OCI-LY1 (cell line): ENCODE results near the gene IFNB1.

ENCODE experiments used
- H2AFZ ChIP-seq: fragments of 200-600 bp; sonication (generic), shearing (Covaris generic); 2 replicates; pipeline ENCODE4 v1.6.0; 2014; ENCODE audit warnings: antibody characterized with exemption, mild to moderate bottlenecking, low read length
- H3F3A ChIP-seq: fragments of 200-600 bp; sonication (generic), shearing (Covaris generic); 2 replicates; pipeline ENCODE4 v1.6.0; 2014; ENCODE audit warnings: mild to moderate bottlenecking, antibody characterized with exemption, low read length, moderate library complexity; ENCODE audit not compliant: insufficient read depth
- H3K27ac ChIP-seq: fragments of 200-600 bp; sonication (generic); 2 replicates; pipeline ENCODE4 v1.5.1; 2014; ENCODE audit warnings: low read length, mixed run types, mild to moderate bottlenecking, low read depth; ENCODE audit not compliant: poor library complexity, severe bottlenecking
- H3K27me3 ChIP-seq: fragments of 200-600 bp; sonication (generic); 2 replicates; pipeline ENCODE4 v1.6.0; 2014; ENCODE audit warnings: antibody characterized with exemption, mild to moderate bottlenecking, low read length, moderate library complexity; ENCODE audit not compliant: insufficient read depth
- H3K36me3 ChIP-seq: fragments of 200-600 bp; sonication (generic); 2 replicates; pipeline ENCODE4 v1.6.1; 2014; ENCODE audit warnings: mild to moderate bottlenecking, antibody characterized with exemption, low read length, moderate library complexity, mixed read lengths; ENCODE audit not compliant: insufficient read depth
- H3K4me1 ChIP-seq: fragments of 200-600 bp; sonication (generic); 2 replicates; pipeline ENCODE4 v1.5.1; 2014; ENCODE audit warnings: mild to moderate bottlenecking, low read length, moderate library complexity; ENCODE audit not compliant: insufficient read depth, severe bottlenecking
- H3K4me2 ChIP-seq: fragments of 200-600 bp; sonication (generic), shearing (Covaris generic); 2 replicates; pipeline ENCODE4 v1.6.1; 2014; ENCODE audit warnings: low read length
- H3K4me3 ChIP-seq: fragments of 200-600 bp; sonication (generic); 2 replicates; pipeline ENCODE4 v1.5.1; 2014; ENCODE audit warnings: low read length, low read depth, mild to moderate bottlenecking, mixed read lengths; ENCODE audit not compliant: poor library complexity, severe bottlenecking
- H3K79me2 ChIP-seq: fragments of 200-600 bp; shearing (Covaris generic); 2 replicates; pipeline ENCODE4 v1.6.1; 2016; ENCODE audit warnings: mixed run types, low read length, mixed read lengths; ENCODE audit not compliant: insufficient read depth
- H3K9ac ChIP-seq: fragments of 200-600 bp; sonication (generic), shearing (Covaris generic); 2 replicates; pipeline ENCODE4 v1.6.1; 2014; ENCODE audit warnings: mild to moderate bottlenecking, low read length, mixed read lengths
- H3K9me2 ChIP-seq: fragments of 200-600 bp; sonication (generic), shearing (Covaris generic); 2 replicates; pipeline ENCODE4 v1.6.1; 2014; ENCODE audit warnings: low read depth, mild to moderate bottlenecking, low read length, mixed read lengths
- H3K9me3 ChIP-seq: fragments of 200-600 bp; shearing (Covaris generic); 2 replicates; pipeline ENCODE4 v1.6.1; 2014; ENCODE audit warnings: low read length, mixed read lengths
- H4K20me1 ChIP-seq: fragments of 200-600 bp; sonication (generic), shearing (Covaris generic); 2 replicates; pipeline ENCODE4 v1.6.0; 2016; ENCODE audit warnings: mild to moderate bottlenecking, low read length; ENCODE audit not compliant: insufficient read depth
- CTCF ChIP-seq: fragments of 200-600 bp; sonication (generic), shearing (Covaris generic); IDR thresholded peaks from 2 replicates; pipeline ENCODE4 v1.5.1; 2017; ENCODE audit warnings: mild to moderate bottlenecking, antibody characterized with exemption, low read length, moderate library complexity, mixed read lengths
- EZH2 ChIP-seq: fragments of 200-600 bp; sonication (generic), shearing (Covaris generic); IDR thresholded peaks from 2 replicates; pipeline ENCODE4 v1.8.0; 2017; ENCODE audit warnings: borderline replicate concordance, mixed run types, mild to moderate bottlenecking, antibody characterized with exemption, low read length, moderate library complexity, mixed read lengths

IFNB1 gene

GRCh38 chr9:21030389-21031035 lies 47.2 kb downstream of the IFNB1 start:
- H4K20me1 ChIP-seq = no peaks in the 10 kb centered on the region
- peak overlapping the region; percentile 89 for H3K4me2 ChIP-seq
- H3K9ac ChIP-seq = peak overlapping the region; percentile 95
- H3K36me3 ChIP-seq = peaks cover 23% of the 10 kb centered on the region; the same call in 1 of the 2 replicates
- H2AFZ ChIP-seq = no peak overlapping the region
- H3K4me1 ChIP-seq = peaks cover 39% of the 10 kb centered on the region
- TF ChIP-seq EZH2 (no peak), CTCF (no peak)
- H3K9me2 ChIP-seq = no peaks in the 10 kb centered on the region
- H3K27me3 ChIP-seq = no peaks in the 10 kb centered on the region
- H3F3A ChIP-seq = no peaks in the 10 kb centered on the region; the same call in 1 of the 2 replicates
- peak overlapping the region; percentile 87 for H3K27ac ChIP-seq
- H3K9me3 ChIP-seq = no peaks in the 10 kb centered on the region
- peak overlapping the region; percentile 89 for H3K4me3 ChIP-seq
- no peaks in the 10 kb centered on the region; the same call in 1 of the 2 replicates for H3K79me2 ChIP-seq

- Histone ChIP-seq H3K27ac (peak overlapping the region; percentile 87), H3K79me2 (no peaks in the 10 kb centered on the region; the same call in 1 of the 2 replicates), H3F3A (no peaks in the 10 kb centered on the region; the same call in 1 of the 2 replicates), H3K9me3 (no peaks in the 10 kb centered on the region), H3K36me3 (peaks cover 32% of the 10 kb centered on the region), H3K4me3 (peak overlapping the region; percentile 89), H3K4me2 (peak overlapping the region; percentile 89), H3K9me2 (no peaks in the 10 kb centered on the region), H3K27me3 (no peaks in the 10 kb centered on the region), H4K20me1 (no peaks in the 10 kb centered on the region), H3K4me1 (peaks cover 39% of the 10 kb centered on the region), H3K9ac (peak overlapping the region; percentile 29; the same call in 1 of the 2 replicates), H2AFZ (no peak overlapping the region)
- no peak for TF ChIP-seq CTCF
- TF ChIP-seq EZH2 = no peak
Measured at GRCh38 chr9:21029661-21030060, 48.1 kb downstream of the IFNB1 start.

- TF ChIP-seq EZH2 (no peak), CTCF (no peak)
- H3K36me3 ChIP-seq = peaks cover 43% of the 10 kb centered on the region
- H3K9me2 ChIP-seq = no peaks in the 10 kb centered on the region
- no peak overlapping the region for H3K27ac ChIP-seq
- no peak overlapping the region for H2AFZ ChIP-seq
- H3K4me2 ChIP-seq = 0 out of 2 replicates have a peak overlapping the region, but pooled peaks have one; percentile 18
- no peaks in the 10 kb centered on the region for H3K9me3 ChIP-seq
- no peaks in the 10 kb centered on the region; the same call in 1 of the 2 replicates for H3F3A ChIP-seq
- no peaks in the 10 kb centered on the region; the same call in 1 of the 2 replicates for H3K79me2 ChIP-seq
- no peak overlapping the region for H3K9ac ChIP-seq
- no peaks in the 10 kb centered on the region for H4K20me1 ChIP-seq
- peaks cover 39% of the 10 kb centered on the region for H3K4me1 ChIP-seq
- H3K4me3 ChIP-seq = no peak overlapping the region
- no peaks in the 10 kb centered on the region for H3K27me3 ChIP-seq
Measured at GRCh38 chr9:21028466-21028865, 49.3 kb downstream of the IFNB1 start.
